Measurements from ENCODE around the gene CCDC60.

CCDC60 gene

DNA sequence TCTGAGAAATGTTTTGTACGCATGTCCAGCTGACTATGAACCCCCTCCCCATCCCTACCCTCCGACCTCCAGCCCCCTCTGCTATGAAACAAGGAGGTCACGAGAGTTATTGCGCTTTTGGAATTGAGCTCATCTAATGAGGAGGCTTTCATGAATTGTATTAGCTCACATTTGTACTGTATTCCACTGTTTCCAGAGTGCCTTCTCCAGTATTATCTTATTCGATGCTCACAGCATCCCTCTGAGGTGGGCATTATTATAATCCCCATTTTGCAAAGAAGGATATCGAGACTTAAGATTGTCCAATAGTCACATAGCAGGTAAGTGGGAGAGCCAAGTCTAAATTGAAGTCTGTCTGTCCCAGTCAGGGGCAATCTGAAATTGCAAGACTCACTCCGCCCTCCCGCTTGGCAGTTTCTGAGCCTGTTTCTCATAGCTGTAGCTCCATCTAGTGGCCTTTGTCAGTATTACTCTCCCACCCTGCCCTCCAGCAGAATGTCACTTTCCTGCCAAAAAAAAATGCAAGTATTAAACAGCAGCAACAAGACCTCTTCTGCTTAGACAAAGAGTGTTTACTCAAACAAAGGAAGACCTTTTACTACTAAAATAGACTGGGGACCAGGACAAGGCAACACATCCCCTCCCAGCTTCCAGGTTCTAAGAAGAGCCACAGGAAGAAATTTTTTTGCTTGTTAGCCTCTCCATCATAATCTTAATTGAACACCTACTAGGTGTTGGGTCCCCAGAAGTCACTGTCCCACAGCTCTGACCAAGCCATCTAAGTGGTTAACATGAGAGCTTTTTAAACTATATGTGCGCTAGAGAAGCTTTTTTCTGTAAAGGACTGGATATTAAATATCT lies 210.5 kb downstream of the CCDC60 start:
- H4K20me1 ChIP-seq (ENCODE audit: insufficient read depth, low read length) = no peaks in the 10 kb centered on the region
- H3K9me3 ChIP-seq (replicated peaks; ENCODE audit: insufficient read depth, low read length) = no peaks in the 10 kb centered on the region
- no peak overlapping the region for H3K4me3 ChIP-seq (ENCODE audit: low read length)
- no peaks in the 10 kb centered on the region for H3K27me3 ChIP-seq (replicated peaks; ENCODE audit: insufficient read depth, low read length)
- H3K27ac ChIP-seq (ENCODE audit: low read length) = no peak overlapping the region
- H3K9ac ChIP-seq (ENCODE audit: low read length) = no peak overlapping the region
- no peaks in the 10 kb centered on the region for H3K79me2 ChIP-seq (ENCODE audit: low read length)
- no peaks in the 10 kb centered on the region for H3K36me3 ChIP-seq (replicated peaks; ENCODE audit: insufficient read depth, low read length)
- H3F3A ChIP-seq (ENCODE audit: insufficient read depth, low read length) = no peaks in the 10 kb centered on the region
- TF ChIP-seq EZH2 (optimal IDR thresholded peaks at IDR 0.05; ENCODE audit: low read depth, low read length) (no peak), EZH2phosphoT487 (IDR thresholded peaks at IDR 0.05; ENCODE audit: low read length) (no peak), CTCF (IDR thresholded peaks at IDR 0.05; ENCODE audit: low read length) (peak; percentile 60)
- H2AFZ ChIP-seq (ENCODE audit: low read length) = no peak overlapping the region
- no peaks in the 10 kb centered on the region for H3K4me1 ChIP-seq (ENCODE audit: low read length)
- H3K4me2 ChIP-seq (ENCODE audit: low read depth, low read length) = no peak overlapping the region
- no peaks in the 10 kb centered on the region for H3K9me2 ChIP-seq (replicated peaks; ENCODE audit: insufficient read depth, low read length)
- peak; percentile 26 for DNase-seq

DNA sequence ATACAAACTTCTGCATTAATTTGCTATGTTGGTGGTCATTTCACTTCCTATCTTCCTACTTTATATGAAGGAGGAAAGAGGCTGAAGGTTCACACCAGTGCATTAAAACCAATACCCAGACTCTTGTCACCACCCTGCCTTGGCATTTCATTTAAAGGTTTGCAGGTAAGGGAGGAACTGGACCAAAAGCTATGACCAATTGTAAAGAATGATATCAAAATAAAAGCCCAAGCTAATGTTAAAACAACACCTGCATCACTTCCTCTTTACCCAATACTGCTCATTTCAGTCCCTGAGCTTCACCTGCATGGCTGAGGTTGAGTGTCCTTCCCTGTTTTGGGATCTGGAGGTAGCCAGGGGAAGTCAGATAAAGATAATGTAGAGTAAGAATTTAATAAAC lies 211.8 kb downstream of the CCDC60 start:
- Histone ChIP-seq H3K79me2 (ENCODE audit: low read length) (no peaks in the 10 kb centered on the region), H3F3A (ENCODE audit: insufficient read depth, low read length) (no peaks in the 10 kb centered on the region), H3K9me2 (replicated peaks; ENCODE audit: insufficient read depth, low read length) (no peaks in the 10 kb centered on the region), H3K27me3 (replicated peaks; ENCODE audit: insufficient read depth, low read length) (no peaks in the 10 kb centered on the region), H3K9ac (ENCODE audit: low read length) (no peak overlapping the region), H3K9me3 (replicated peaks; ENCODE audit: insufficient read depth, low read length) (no peaks in the 10 kb centered on the region), H3K36me3 (replicated peaks; ENCODE audit: insufficient read depth, low read length) (no peaks in the 10 kb centered on the region), H4K20me1 (ENCODE audit: insufficient read depth, low read length) (no peaks in the 10 kb centered on the region), H3K4me1 (ENCODE audit: low read length) (no peaks in the 10 kb centered on the region), H3K4me2 (ENCODE audit: low read depth, low read length) (no peak overlapping the region), H3K27ac (ENCODE audit: low read length) (no peak overlapping the region), H3K4me3 (ENCODE audit: low read length) (no peak overlapping the region), H2AFZ (ENCODE audit: low read length) (no peak overlapping the region)
- no peak for DNase-seq
- TF ChIP-seq EZH2 (optimal IDR thresholded peaks at IDR 0.05; ENCODE audit: low read depth, low read length) = no peak
- TF ChIP-seq EZH2phosphoT487 (IDR thresholded peaks at IDR 0.05; ENCODE audit: low read length) = no peak
- no peak for TF ChIP-seq CTCF (IDR thresholded peaks at IDR 0.05; ENCODE audit: low read length)

DNA sequence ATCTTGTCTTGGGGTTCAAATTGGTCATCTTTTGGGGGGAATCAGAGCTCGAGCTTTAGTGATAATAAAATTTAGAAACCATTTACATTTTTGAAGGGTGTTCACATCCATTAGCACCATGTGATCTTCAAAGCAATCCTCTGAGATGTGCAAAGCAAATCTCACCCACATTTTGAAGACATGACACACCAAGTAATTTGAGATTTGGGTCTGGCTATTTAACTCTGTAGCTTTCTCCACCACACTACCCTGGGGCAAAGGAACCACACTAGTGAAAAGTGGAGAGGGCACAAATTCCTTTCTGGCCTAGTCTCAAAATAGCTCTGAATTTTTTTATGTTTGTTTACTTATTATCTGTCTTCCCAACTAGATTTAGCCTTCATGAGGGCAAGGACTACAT lies 212.5 kb downstream of the CCDC60 start:
- DNase-seq = no peak
- no peak for TF ChIP-seq EZH2phosphoT487 (IDR thresholded peaks at IDR 0.05; ENCODE audit: low read length)
- no peak for TF ChIP-seq EZH2 (optimal IDR thresholded peaks at IDR 0.05; ENCODE audit: low read depth, low read length)
- TF ChIP-seq CTCF (IDR thresholded peaks at IDR 0.05; ENCODE audit: low read length) = no peak

More for the DNA sequence above, 212.5 kb downstream of the CCDC60 start:
- Histone ChIP-seq H3K9me3 (replicated peaks; ENCODE audit: insufficient read depth, low read length) (no peaks in the 10 kb centered on the region), H2AFZ (ENCODE audit: low read length) (no peak overlapping the region), H3K79me2 (ENCODE audit: low read length) (no peaks in the 10 kb centered on the region), H3K4me3 (ENCODE audit: low read length) (no peak overlapping the region), H3K27me3 (replicated peaks; ENCODE audit: insufficient read depth, low read length) (no peaks in the 10 kb centered on the region), H3F3A (ENCODE audit: insufficient read depth, low read length) (no peaks in the 10 kb centered on the region), H3K36me3 (replicated peaks; ENCODE audit: insufficient read depth, low read length) (no peaks in the 10 kb centered on the region), H3K4me1 (ENCODE audit: low read length) (no peaks in the 10 kb centered on the region), H4K20me1 (ENCODE audit: insufficient read depth, low read length) (no peaks in the 10 kb centered on the region), H3K9me2 (replicated peaks; ENCODE audit: insufficient read depth, low read length) (no peaks in the 10 kb centered on the region), H3K27ac (ENCODE audit: low read length) (no peak overlapping the region), H3K4me2 (ENCODE audit: low read depth, low read length) (no peak overlapping the region), H3K9ac (ENCODE audit: low read length) (no peak overlapping the region)

All from MM.1S (cell line).